GM10847 (cell line): ENCODE measurements around the gene HSD11B1L.

Experiments used
- POLR2A ChIP-seq: IDR thresholded peaks from 2 replicates; pipeline ENCODE4 v1.6.1; 2011; ENCODE audit not compliant: insufficient read length; ENCODE audit errors: extremely low read depth

The HSD11B1L gene

GRCh38 chr19:5719274-5719960 is 38.6 kb downstream of the HSD11B1L start:
- TF ChIP-seq POLR2A, result no peak

GRCh38 chr19:5719961-5720790 is 39.3 kb downstream of the HSD11B1L start, which contains the start of the genes CATSPERD and LONP1:
TSS of gene CATSPERD (plus strand) at chr19:5720637. CDS start at chr19:5720738, 101 bp downstream.
TSS of gene LONP1 (minus strand) at chr19:5720146. CDS start at chr19:5720132, 14 bp downstream.
- TF ChIP-seq POLR2A, result peak; percentile 78

GRCh38 chr19:5727453-5728050 is 46.7 kb downstream of the HSD11B1L start:
- TF ChIP-seq POLR2A, result no peak
